OCI-LY1 (cell line): ENCODE measurements around the gene DVL1.

Experiments
- H2AFZ ChIP-seq: fragments of 200-600 bp; sonication (generic), shearing (Covaris generic); 2 replicates; pipeline ENCODE4 v1.6.0; 2014; ENCODE audit warnings: antibody characterized with exemption, mild to moderate bottlenecking, low read length
- H3F3A ChIP-seq: fragments of 200-600 bp; sonication (generic), shearing (Covaris generic); 2 replicates; pipeline ENCODE4 v1.6.0; 2014; ENCODE audit warnings: mild to moderate bottlenecking, antibody characterized with exemption, low read length, moderate library complexity; ENCODE audit not compliant: insufficient read depth
- H3K27ac ChIP-seq: fragments of 200-600 bp; sonication (generic); 2 replicates; pipeline ENCODE4 v1.5.1; 2014; ENCODE audit warnings: low read length, mixed run types, mild to moderate bottlenecking, low read depth; ENCODE audit not compliant: poor library complexity, severe bottlenecking
- H3K27me3 ChIP-seq: fragments of 200-600 bp; sonication (generic); 2 replicates; pipeline ENCODE4 v1.6.0; 2014; ENCODE audit warnings: antibody characterized with exemption, mild to moderate bottlenecking, low read length, moderate library complexity; ENCODE audit not compliant: insufficient read depth
- H3K36me3 ChIP-seq: fragments of 200-600 bp; sonication (generic); 2 replicates; pipeline ENCODE4 v1.6.1; 2014; ENCODE audit warnings: mild to moderate bottlenecking, antibody characterized with exemption, low read length, moderate library complexity, mixed read lengths; ENCODE audit not compliant: insufficient read depth
- H3K4me1 ChIP-seq: fragments of 200-600 bp; sonication (generic); 2 replicates; pipeline ENCODE4 v1.5.1; 2014; ENCODE audit warnings: mild to moderate bottlenecking, low read length, moderate library complexity; ENCODE audit not compliant: insufficient read depth, severe bottlenecking
- H3K4me2 ChIP-seq: fragments of 200-600 bp; sonication (generic), shearing (Covaris generic); 2 replicates; pipeline ENCODE4 v1.6.1; 2014; ENCODE audit warnings: low read length
- H3K4me3 ChIP-seq: fragments of 200-600 bp; sonication (generic); 2 replicates; pipeline ENCODE4 v1.5.1; 2014; ENCODE audit warnings: low read length, low read depth, mild to moderate bottlenecking, mixed read lengths; ENCODE audit not compliant: poor library complexity, severe bottlenecking
- H3K79me2 ChIP-seq: fragments of 200-600 bp; shearing (Covaris generic); 2 replicates; pipeline ENCODE4 v1.6.1; 2016; ENCODE audit warnings: mixed run types, low read length, mixed read lengths; ENCODE audit not compliant: insufficient read depth
- H3K9ac ChIP-seq: fragments of 200-600 bp; sonication (generic), shearing (Covaris generic); 2 replicates; pipeline ENCODE4 v1.6.1; 2014; ENCODE audit warnings: mild to moderate bottlenecking, low read length, mixed read lengths
- H3K9me2 ChIP-seq: fragments of 200-600 bp; sonication (generic), shearing (Covaris generic); 2 replicates; pipeline ENCODE4 v1.6.1; 2014; ENCODE audit warnings: low read depth, mild to moderate bottlenecking, low read length, mixed read lengths
- H3K9me3 ChIP-seq: fragments of 200-600 bp; shearing (Covaris generic); 2 replicates; pipeline ENCODE4 v1.6.1; 2014; ENCODE audit warnings: low read length, mixed read lengths
- H4K20me1 ChIP-seq: fragments of 200-600 bp; sonication (generic), shearing (Covaris generic); 2 replicates; pipeline ENCODE4 v1.6.0; 2016; ENCODE audit warnings: mild to moderate bottlenecking, low read length; ENCODE audit not compliant: insufficient read depth
- EZH2 ChIP-seq: fragments of 200-600 bp; sonication (generic), shearing (Covaris generic); IDR thresholded peaks from 2 replicates; pipeline ENCODE4 v1.8.0; 2017; ENCODE audit warnings: borderline replicate concordance, mixed run types, mild to moderate bottlenecking, antibody characterized with exemption, low read length, moderate library complexity, mixed read lengths
- TF ChIP-seq, protein P1 (sequence below): fragments of 200-600 bp; sonication (generic), shearing (Covaris generic); IDR thresholded peaks from 2 replicates; pipeline ENCODE4 v1.5.1; 2017; ENCODE audit warnings: mild to moderate bottlenecking, antibody characterized with exemption, low read length, moderate library complexity, mixed read lengths

Gene DVL1

DNA sequence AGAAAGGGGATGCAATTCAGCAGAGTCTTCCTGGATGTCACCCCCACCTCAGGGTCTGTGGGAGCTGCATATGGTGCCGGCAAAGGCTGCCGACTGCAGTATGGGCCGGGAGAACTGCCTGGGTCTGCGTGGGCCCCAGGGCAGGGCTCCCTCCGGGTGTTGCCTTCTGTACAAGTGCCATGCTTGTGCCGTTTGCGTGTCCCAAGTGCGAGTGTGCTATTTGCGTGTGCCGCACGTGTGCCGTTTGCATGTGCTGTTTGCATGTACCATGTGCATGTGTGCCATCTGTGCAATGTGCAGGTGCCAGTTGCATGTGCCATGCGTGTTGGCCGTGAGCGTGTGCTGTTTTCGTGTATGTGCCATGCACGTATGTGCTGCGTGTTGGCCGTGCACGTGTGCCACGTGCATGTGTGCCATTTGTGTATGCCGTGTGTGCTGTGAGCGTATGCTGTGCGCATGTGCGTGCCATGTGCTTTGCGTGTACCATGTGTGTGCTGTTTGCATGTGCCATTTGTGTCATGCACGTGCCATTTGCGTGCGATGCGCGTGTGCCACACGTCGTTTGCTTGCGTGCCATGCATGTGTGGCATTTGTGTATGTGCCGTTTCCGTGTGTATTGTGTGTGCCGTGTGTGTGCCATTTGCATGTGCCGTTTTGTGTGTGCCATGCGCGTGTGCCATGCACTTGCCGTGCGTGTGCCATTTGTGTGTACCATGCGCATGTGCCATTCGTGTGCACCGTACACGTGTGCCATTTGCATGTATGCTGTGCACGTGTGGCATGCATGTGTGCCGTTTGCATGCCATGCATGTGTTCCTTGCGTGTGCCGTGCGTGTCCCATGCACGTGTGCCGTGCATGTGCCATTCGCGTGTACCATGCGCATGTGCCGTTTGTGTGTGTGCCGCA, 19.7 kb downstream of the DVL1 start:
- Histone ChIP-seq H4K20me1 (no peaks in the 10 kb centered on the region), H3K27me3 (no peaks in the 10 kb centered on the region), H3K4me1 (peaks cover 16% of the 10 kb centered on the region), H3K79me2 (no peaks in the 10 kb centered on the region), H3K4me3 (no peak overlapping the region), H2AFZ (no peak overlapping the region), H3K9ac (no peak overlapping the region), H3K27ac (no peak overlapping the region), H3K36me3 (no peaks in the 10 kb centered on the region), H3K4me2 (no peak overlapping the region), H3K9me3 (no peaks in the 10 kb centered on the region), H3F3A (no peaks in the 10 kb centered on the region), H3K9me2 (no peaks in the 10 kb centered on the region)
- TF ChIP-seq, protein P1, sequence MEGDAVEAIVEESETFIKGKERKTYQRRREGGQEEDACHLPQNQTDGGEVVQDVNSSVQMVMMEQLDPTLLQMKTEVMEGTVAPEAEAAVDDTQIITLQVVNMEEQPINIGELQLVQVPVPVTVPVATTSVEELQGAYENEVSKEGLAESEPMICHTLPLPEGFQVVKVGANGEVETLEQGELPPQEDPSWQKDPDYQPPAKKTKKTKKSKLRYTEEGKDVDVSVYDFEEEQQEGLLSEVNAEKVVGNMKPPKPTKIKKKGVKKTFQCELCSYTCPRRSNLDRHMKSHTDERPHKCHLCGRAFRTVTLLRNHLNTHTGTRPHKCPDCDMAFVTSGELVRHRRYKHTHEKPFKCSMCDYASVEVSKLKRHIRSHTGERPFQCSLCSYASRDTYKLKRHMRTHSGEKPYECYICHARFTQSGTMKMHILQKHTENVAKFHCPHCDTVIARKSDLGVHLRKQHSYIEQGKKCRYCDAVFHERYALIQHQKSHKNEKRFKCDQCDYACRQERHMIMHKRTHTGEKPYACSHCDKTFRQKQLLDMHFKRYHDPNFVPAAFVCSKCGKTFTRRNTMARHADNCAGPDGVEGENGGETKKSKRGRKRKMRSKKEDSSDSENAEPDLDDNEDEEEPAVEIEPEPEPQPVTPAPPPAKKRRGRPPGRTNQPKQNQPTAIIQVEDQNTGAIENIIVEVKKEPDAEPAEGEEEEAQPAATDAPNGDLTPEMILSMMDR: no peak
- no peak for TF ChIP-seq EZH2

- Histone ChIP-seq H3K4me2 (no peak overlapping the region), H3K79me2 (peaks cover 4% of the 10 kb centered on the region), H3K9me3 (no peaks in the 10 kb centered on the region), H3K9me2 (no peaks in the 10 kb centered on the region), H3K4me1 (peaks cover 21% of the 10 kb centered on the region), H3K36me3 (no peaks in the 10 kb centered on the region), H4K20me1 (no peaks in the 10 kb centered on the region), H3K27ac (no peak overlapping the region), H3F3A (no peaks in the 10 kb centered on the region), H3K9ac (no peak overlapping the region), H3K27me3 (no peaks in the 10 kb centered on the region), H3K4me3 (no peak overlapping the region), H2AFZ (no peak overlapping the region)
- no peak for TF ChIP-seq EZH2
- TF ChIP-seq, protein P1: no peak
Observed at GRCh38 chr1:1328254-1328653, 21.0 kb downstream of the DVL1 start.

GRCh38 chr1:1327291-1327690, 21.9 kb downstream of the DVL1 start:
- Histone ChIP-seq H4K20me1 (no peaks in the 10 kb centered on the region), H3K9ac (no peak overlapping the region), H3K27ac (no peak overlapping the region), H2AFZ (no peak overlapping the region), H3K9me3 (no peaks in the 10 kb centered on the region), H3K36me3 (no peaks in the 10 kb centered on the region), H3K27me3 (no peaks in the 10 kb centered on the region), H3K9me2 (no peaks in the 10 kb centered on the region), H3K4me3 (no peak overlapping the region), H3K4me2 (no peak overlapping the region), H3K4me1 (peaks cover 26% of the 10 kb centered on the region), H3F3A (no peaks in the 10 kb centered on the region), H3K79me2 (peaks cover 10% of the 10 kb centered on the region)
- TF ChIP-seq, protein P1: no peak
- no peak for TF ChIP-seq EZH2
